Spleen (tissue), 7 donors: Measurements from ENCODE around the gene PNKD.

ENCODE experiments used
- CTCF ChIP-seq, 11 experiments: fragments of 200-600 bp in 7 of 11; fragments of 450-650 bp in 4 of 11; sonication (generic) in 4 of 11; IDR thresholded peaks in 8 of 11; conservative IDR thresholded peaks in 3 of 11; 1 replicate in 7 of 11; 2 replicates in 4 of 11; pipeline versions ENCODE4 v1.4.0 to v1.8.0; 2016 to 2021; ENCODE audit warnings: antibody characterized with exemption in 11 of 11, inconsistent platforms in 4 of 11, mild to moderate bottlenecking in 1 of 11
- POLR2A ChIP-seq, 3 donors: fragments of 450-650 bp; IDR thresholded peaks; one replicate each; pipeline ENCODE4 v1.5.1; 2017; ENCODE audit warnings: antibody characterized with exemption in 3 of 3, mild to moderate bottlenecking in 1 of 3
- POLR2AphosphoS5 ChIP-seq, 3 donors: sonication (generic); formaldehyde crosslinking; IDR thresholded peaks; one replicate each; pipeline ENCODE4 v1.5.1; 2017; ENCODE audit warnings: antibody characterized with exemption in 3 of 3
- donor health status: DM: no; HTN: no; CAD: no; lungs with moderate emphysema.
- donor health status: DM: no; HTN: no; CAD: no.
- donor health status: DM: no; HTN: no; CAD: no.

- TF ChIP-seq POLR2A (IDR thresholded peaks at IDR 0.05): no peak
- no peak for TF ChIP-seq CTCF (IDR thresholded peaks at IDR 0.05 in 8 of 11, conservative IDR thresholded peaks at IDR 0.05 in 3 of 11)
- TF ChIP-seq POLR2AphosphoS5 (IDR thresholded peaks at IDR 0.05): no peak
Measured at GRCh38 chr2:218265626-218266025, 4.7 kb upstream of the PNKD start.
